AML-193 (cell line): ENCODE results near the gene ZDHHC14.
A peak's percentile ranks its signal among the peaks of the same experiment; 100 is the strongest.
"Not testable (repeated sequence)": the region's sequence is repeated elsewhere in the genome, so short reads cannot be mapped to it uniquely, and the experiment has no call there.

ENCODE experiments used
- DNase-seq, 2 experiments: peaks; one replicate each; lab custom pipeline; 2025; lab: John Stamatoyannopoulos, UW

The ZDHHC14 gene

GRCh38 chr6:157467339-157467738 is 86.3 kb downstream of the ZDHHC14 start:
- DNase-seq: not testable (repeated sequence)

- no peak for DNase-seq
Measured at GRCh38 chr6:157468054-157468453, 87.1 kb downstream of the ZDHHC14 start.

- no peak for DNase-seq
Measured at GRCh38 chr6:157468574-157468973, 87.6 kb downstream of the ZDHHC14 start.

GRCh38 chr6:157469378-157469777 is 88.4 kb downstream of the ZDHHC14 start:
- peak; percentile 73 to 83 for DNase-seq

GRCh38 chr6:157471077-157471686 is 90.2 kb downstream of the ZDHHC14 start:
- no peak for DNase-seq

GRCh38 chr6:157471895-157472686 is 91.1 kb downstream of the ZDHHC14 start:
- DNase-seq: no peak

- no peak for DNase-seq
Measured at GRCh38 chr6:157476797-157477196, 95.8 kb downstream of the ZDHHC14 start.

GRCh38 chr6:157478926-157479325 is 97.9 kb downstream of the ZDHHC14 start:
- no peak for DNase-seq

- DNase-seq: no peak
Measured at GRCh38 chr6:157479464-157480303, 98.7 kb downstream of the ZDHHC14 start.

GRCh38 chr6:157481189-157481864 is 100.3 kb downstream of the ZDHHC14 start:
- no peak for DNase-seq

- DNase-seq: no peak
Measured at GRCh38 chr6:157481865-157482249, 100.9 kb downstream of the ZDHHC14 start.

GRCh38 chr6:157483770-157484169 is 102.8 kb downstream of the ZDHHC14 start:
- no peak for DNase-seq

- DNase-seq: no peak
Measured at GRCh38 chr6:157484181-157484580, 103.2 kb downstream of the ZDHHC14 start.

- DNase-seq: no peak
Measured at GRCh38 chr6:157486572-157486971, 105.6 kb downstream of the ZDHHC14 start.

GRCh38 chr6:157487110-157487773 is 106.3 kb downstream of the ZDHHC14 start:
- no peak for DNase-seq

- no peak for DNase-seq
Measured at GRCh38 chr6:157488058-157488457, 107.1 kb downstream of the ZDHHC14 start.

- no peak for DNase-seq
Measured at GRCh38 chr6:157488716-157489118, 107.7 kb downstream of the ZDHHC14 start.

- no peak for DNase-seq
Measured at GRCh38 chr6:157490611-157491269, 109.8 kb downstream of the ZDHHC14 start.

- no peak for DNase-seq
Measured at GRCh38 chr6:157491571-157492232, 110.7 kb downstream of the ZDHHC14 start.

- no peak for DNase-seq
Measured at GRCh38 chr6:157492249-157492648, 111.3 kb downstream of the ZDHHC14 start.
